Activated CD4-positive, alpha-beta T cell treated with anti-CD3 and anti-CD28 coated beads, Interleukin-2, amount 50 U/mL, for 24 hours (primary cell): ENCODE results near the gene NOC3L.
"Not testable (repeated sequence)": the region's sequence is repeated elsewhere in the genome, so short reads cannot be mapped to it uniquely, and the experiment has no call there.

ENCODE experiments used
- DNase-seq, 2 donors: peaks; one replicate each; pipeline ENCODE4 v3.0.0-alpha.2; 2020; ENCODE audit warnings: low read depth in 1 of 2, low spot score in 1 of 2

The NOC3L gene

GRCh38 chr10:94361171-94361794 is 1.5 kb downstream of the NOC3L start:
- no peak for DNase-seq

DNA sequence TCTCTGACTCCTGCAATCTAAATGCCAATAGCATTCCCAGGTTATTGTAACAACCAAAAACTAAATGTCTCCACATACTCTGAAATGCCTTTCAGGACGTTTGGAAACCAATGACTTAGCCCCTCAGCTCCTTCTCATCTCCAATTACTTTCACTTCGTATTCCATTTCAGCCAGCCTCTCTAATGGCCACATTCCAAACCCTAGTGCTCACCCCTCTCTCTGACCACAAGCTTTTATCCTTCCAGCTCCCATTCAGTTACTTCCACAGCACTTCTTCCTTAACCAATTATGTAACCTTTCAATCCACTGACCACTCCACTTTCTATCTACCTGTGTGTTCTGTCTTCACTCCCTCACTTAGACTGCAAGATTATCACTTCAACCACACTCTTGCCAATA is 4.3 kb downstream of the NOC3L start:
- no peak for DNase-seq

DNA sequence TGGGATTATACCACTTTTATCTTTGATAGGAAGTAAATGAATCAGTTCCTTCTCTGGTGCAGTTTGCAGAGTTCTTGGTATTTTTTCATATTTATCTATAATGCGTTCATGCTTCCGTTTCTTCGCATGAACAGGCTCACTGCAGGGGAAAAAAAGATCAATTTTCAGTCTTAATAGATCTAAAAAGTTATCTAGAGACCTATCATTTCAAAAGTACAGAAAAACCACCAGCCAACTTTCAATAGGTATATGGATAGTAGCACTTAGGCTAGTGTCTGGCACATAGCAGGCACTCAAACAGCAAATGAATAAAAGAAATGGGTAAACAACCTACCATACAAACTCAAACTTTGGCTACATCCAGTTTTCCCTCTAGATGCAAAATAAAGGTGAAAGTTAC is 5.5 kb downstream of the NOC3L start:
- DNase-seq = no peak

DNA sequence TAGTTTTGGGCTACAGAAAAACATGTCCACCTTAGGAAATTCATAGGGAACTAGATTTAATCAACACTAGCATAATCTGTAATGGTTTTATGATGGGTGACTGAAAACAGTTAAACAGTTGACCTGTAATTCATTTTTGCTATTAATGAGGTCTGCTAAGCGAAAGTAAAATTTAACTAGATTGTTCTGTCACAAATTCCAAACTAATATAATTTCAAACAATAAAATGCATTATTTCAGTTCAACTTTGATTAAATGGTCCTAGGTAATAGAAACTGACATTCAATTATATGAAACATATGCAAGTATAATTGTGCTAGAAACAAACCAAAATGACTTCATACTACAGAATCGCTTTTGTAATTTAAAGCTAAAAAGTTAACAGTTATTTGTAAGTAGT is 6.9 kb downstream of the NOC3L start:
- DNase-seq = no peak

DNA sequence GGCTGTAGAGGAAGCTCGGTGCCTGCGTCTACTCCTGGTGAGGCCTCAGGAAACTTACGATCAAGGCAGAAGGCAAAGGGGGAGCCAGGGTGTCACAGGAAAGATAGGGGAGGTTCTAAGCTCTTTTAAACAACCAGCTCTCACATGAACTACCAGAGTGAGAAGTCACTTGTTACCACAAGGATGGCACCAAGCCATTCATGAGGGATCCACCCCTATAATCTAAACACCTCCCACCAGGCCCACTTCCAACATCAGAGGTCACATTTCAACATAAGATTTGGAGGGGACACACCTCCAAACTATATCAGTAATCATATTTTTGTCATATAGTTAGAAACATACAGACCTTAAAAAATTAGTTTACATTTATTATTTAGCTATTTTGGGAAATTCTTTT is 9.4 kb downstream of the NOC3L start:
- DNase-seq = no peak

DNA sequence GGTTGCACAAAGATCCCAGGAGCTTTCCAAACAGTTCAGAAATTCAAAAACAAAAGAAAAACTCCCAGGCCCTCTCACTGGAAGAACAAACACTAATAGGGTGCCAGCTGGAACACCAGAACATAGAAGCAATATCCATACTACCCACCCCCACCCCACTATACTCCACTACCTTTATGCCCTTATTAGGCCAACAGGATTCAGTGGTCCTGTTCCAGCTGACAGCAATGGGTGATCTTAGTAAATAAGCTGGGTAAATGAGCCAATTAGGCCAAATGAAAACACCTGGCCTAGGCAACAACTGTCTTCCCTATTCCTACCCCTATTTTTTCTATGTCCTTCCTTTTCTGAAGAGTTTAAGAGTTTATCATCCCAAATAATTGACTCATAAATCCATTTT is 11.7 kb downstream of the NOC3L start:
- no peak for DNase-seq

- DNase-seq = not testable (repeated sequence)
Measured at GRCh38 chr10:94350500-94350899, 12.2 kb downstream of the NOC3L start.

- DNase-seq = no peak
Measured at GRCh38 chr10:94349327-94349726, 13.4 kb downstream of the NOC3L start.

- DNase-seq = no peak
Measured at GRCh38 chr10:94344522-94345122, 18.1 kb downstream of the NOC3L start.

- DNase-seq = no peak
Measured at GRCh38 chr10:94343151-94343550, 19.6 kb downstream of the NOC3L start.

DNA sequence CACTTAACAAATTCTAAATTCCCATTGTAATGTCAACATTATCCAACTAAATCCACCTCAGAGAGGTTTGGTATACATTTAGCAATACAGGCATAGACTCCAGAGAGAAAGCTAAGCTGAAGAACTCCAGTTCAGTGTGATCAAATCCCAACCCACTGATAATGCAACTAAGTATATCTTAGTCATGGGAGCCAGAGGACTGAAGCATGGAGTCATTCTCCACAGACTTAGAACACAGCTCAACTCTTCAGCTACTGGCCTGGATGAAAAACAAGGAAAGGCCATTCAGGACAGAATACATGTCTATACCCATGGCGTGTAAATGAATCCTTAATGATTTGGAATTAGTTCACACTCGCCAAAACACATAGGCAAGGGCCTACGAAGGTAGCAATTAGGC is 27.9 kb downstream of the NOC3L start:
- DNase-seq = no peak

GRCh38 chr10:94333051-94333450 is 29.7 kb downstream of the NOC3L start:
- DNase-seq = no peak

GRCh38 chr10:94328613-94329012 is 34.1 kb downstream of the NOC3L start:
- no peak for DNase-seq

- DNase-seq = no peak
Measured at GRCh38 chr10:94327649-94328048, 35.1 kb downstream of the NOC3L start.

DNA sequence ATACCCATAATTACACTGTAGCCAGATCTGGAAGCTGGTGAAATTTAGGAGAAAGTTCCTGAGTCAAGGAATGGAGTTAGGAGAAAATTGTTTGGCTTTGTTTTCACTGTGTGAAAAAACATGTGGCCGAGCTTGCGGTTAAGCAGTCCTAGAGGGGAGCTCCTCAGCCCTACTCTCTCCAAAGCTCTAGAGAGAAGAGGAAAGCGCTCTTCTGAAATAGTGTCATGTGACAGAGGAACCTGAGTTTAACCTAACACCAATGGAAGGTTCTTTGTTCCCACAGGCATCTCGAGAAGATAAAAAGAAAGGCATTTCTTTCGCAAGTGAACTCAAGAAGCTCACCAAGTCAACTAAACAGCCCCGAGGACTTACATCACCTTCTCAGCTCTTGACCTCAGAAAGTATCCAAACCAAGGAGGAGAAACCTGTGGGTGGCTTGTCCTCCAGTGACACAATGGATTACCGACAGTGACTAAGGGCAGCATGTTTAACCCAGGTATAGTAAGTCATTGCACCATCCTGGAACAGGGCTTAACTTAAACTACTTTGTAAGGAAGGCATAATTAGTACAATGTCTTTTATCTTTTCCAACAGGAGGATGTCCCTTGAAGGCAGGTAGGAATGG is 38.0 kb downstream of the NOC3L start:
- no peak for DNase-seq

DNA sequence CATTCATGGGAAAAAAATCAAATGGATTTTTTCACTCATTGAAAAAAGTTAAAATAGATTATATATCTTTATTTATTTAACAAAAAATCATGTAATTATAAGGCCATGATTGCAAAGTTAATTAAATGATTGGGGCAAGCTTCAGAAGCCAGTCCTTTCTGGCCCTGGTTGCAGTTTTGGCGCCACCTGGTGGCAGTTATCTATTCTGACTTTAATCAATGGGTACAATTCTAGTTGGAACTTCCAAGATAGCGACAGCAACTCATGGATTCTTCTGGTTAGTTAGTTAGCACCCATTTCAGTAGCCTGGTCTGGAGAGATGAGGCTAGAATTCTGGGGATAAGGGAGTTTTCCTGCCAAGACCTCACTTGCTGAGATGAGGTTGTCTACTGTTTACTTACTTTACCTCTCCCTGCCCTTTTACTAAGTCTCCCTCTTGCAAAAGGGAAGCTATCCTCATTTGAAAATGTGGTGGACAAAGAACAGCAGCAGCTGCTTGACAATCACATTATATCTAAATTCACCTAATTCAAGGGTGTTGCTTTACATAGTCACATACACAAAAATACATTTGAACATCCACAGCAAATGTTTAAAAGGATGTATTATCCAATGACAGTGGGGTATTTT is 42.3 kb downstream of the NOC3L start:
- DNase-seq = peak; percentile 22 to 57

- DNase-seq = no peak
Measured at GRCh38 chr10:94316560-94316959, 46.2 kb downstream of the NOC3L start.

GRCh38 chr10:94315975-94316464 is 46.7 kb downstream of the NOC3L start:
- DNase-seq = no peak

DNA sequence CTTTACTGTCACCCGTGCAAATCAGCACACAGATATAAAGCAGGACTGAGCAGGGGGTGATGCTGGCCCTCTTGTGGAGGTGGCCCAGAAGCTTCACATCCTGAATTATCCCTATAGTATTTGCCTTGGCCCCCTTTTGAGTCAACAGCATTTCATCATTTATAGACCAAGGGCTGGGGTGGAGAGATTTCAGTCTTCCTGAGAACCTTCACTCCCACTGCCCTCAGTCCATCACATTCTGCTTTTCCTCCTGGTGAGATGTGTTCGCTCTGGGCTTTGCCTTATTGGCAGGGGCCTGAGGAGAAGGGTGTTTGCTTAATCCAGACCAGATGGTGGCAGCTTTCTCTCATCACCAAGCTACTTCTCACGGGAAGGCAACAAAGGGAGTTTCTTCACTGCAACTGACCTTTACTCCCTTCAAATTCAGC is 47.7 kb downstream of the NOC3L start:
- DNase-seq = no peak

GRCh38 chr10:94310369-94310768 is 52.4 kb downstream of the NOC3L start:
- DNase-seq = no peak

- no peak for DNase-seq
Measured at GRCh38 chr10:94308866-94309265, 53.9 kb downstream of the NOC3L start.

GRCh38 chr10:94307046-94307615 is 55.6 kb downstream of the NOC3L start:
- DNase-seq = no peak
